ENCODE data around the gene SPHKAP.

DNA sequence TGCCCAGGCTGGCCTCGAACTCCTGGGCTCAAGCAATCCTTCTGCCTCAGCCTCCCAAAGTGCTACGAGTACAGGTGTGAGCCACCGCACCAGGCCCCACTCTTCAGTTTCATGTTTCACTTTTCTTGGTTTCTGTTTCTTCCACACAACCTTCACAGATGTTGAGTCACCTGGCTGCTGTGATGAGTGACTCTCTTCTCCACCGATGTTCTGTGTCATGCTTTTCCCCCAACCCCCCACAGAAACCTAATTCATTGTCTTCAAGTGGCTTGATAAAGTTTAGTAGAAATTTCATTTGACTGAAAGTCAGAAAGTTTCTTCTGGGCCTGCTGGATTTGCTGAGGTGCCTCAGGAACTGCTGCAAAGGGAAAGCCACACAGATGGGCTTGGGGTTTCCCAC is 78.5 kb downstream of the SPHKAP start:
- TF ChIP-seq, protein P1, sequence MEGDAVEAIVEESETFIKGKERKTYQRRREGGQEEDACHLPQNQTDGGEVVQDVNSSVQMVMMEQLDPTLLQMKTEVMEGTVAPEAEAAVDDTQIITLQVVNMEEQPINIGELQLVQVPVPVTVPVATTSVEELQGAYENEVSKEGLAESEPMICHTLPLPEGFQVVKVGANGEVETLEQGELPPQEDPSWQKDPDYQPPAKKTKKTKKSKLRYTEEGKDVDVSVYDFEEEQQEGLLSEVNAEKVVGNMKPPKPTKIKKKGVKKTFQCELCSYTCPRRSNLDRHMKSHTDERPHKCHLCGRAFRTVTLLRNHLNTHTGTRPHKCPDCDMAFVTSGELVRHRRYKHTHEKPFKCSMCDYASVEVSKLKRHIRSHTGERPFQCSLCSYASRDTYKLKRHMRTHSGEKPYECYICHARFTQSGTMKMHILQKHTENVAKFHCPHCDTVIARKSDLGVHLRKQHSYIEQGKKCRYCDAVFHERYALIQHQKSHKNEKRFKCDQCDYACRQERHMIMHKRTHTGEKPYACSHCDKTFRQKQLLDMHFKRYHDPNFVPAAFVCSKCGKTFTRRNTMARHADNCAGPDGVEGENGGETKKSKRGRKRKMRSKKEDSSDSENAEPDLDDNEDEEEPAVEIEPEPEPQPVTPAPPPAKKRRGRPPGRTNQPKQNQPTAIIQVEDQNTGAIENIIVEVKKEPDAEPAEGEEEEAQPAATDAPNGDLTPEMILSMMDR (IDR thresholded peaks at IDR 0.05) = no peak
- TF ChIP-seq POLR2A (IDR thresholded peaks at IDR 0.05) (no peak), POLR2AphosphoS5 (IDR thresholded peaks at IDR 0.05) (no peak)

Measured in transverse colon (tissue), 4 donors.